ENCODE measurements around the gene MAP3K7. TPM values are rescaled to one million over a fixed set of nuclear protein-coding genes. Genes with fewer than 3 reads are reported as not detected.

Gene MAP3K7
- 23.1 and 35.7 TPM in 2 replicates for polyA plus RNA-seq (2011; rRNA removed)
- 17.4 and 18.8 TPM in 2 replicates for polyA minus RNA-seq (2011; rRNA and poly(A)+ RNA removed)

DNA sequence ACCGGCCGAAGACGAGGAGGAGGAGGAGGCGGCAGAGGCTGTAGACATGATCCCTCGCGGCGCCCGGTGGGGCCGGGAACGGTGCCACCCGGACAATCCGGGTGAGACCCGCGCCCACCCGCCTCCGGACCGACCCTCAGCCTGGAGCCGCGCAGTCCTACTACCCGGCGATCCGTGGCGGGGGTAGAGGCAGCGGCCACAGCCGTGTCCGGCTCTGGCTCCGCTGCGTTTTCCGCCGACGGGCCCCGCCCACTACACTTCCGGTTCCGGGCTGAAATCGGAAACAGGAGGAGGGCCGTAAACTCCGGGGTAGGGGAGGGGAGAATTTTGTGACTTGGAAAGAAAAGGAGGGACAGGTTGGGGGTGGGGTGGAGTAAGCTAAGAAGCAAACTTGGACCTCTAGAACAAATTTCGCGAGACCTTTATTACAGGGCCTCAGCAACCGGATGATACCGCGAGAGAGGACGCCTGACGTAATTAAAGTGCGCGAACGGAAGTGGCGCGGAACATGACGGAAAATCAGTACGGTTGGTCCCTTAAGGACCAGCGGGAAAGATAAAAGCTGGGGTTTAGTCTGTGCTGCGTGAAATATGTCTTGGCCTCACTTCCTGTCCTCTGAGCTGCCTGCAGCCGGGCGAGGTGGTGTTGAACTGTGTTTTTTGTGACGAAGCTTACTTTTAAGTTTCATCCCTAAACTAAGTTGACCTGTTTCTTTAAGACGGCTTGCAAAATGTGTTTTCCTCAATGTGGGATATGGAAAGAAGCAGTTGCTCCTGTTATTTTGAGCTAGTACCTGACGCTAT is at the start of gene MAP3K7:
Gene MAP3K7, minus strand, starts transcription at position 237 of the 803 bp plus-strand sequence. Its CDS starts 189 bp downstream, at position 48.
- peak within 1 kb of the TSS; percentile 99 for H3K4me3 ChIP-seq (ENCODE audit: low read depth, low read length)
- H3K27me3 ChIP-seq (ENCODE audit: control insufficient read depth, insufficient read depth, low read length): no peaks in the 10 kb centered on the region
- CTCF ChIA-PET: interaction anchor here (0.6 kb wide), 1 partner anchor 170 kb away, joined by 3 read pairs; no protein-coding TSS in a partner anchor
- no peaks in the 10 kb centered on the region for H3K36me3 ChIP-seq (ENCODE audit: control insufficient read depth, insufficient read depth, low read length)
- no peak for TF ChIP-seq CTCF (IDR thresholded peaks at IDR 0.05; ENCODE audit: insufficient read depth, low read depth, low read length)
- POLR2A ChIA-PET: no interaction called here
- DNase-seq (ENCODE audit: low read depth): peak; percentile 92

DNA sequence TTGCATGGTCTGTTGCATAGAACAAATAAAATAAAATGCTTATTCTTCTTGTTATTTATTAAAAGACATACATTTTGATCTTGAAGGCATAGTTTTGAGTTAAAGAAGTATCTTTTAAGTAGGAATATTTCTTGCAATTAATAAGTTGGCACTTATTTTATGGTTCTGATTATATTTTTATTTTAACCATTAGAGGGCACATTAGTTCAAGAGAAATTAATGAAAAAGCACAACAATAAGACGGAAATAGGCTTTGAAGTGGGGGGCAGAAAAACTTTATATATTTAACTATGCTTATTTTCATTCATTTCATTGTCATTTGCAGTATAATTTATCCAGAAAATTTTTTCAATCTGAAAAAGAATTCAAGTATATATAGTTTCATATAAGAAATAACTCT is 44.2 kb upstream of the MAP3K7 start:
- Histone ChIP-seq H3K36me3 (ENCODE audit: control insufficient read depth, insufficient read depth, low read length) (no peaks in the 10 kb centered on the region), H3K4me3 (ENCODE audit: low read depth, low read length) (no peak overlapping the region), H3K27me3 (ENCODE audit: control insufficient read depth, insufficient read depth, low read length) (no peaks in the 10 kb centered on the region)
- DNase-seq (ENCODE audit: low read depth): no peak
- CTCF ChIA-PET: no interaction called here
- no peak for TF ChIP-seq CTCF (IDR thresholded peaks at IDR 0.05; ENCODE audit: insufficient read depth, low read depth, low read length)
- POLR2A ChIA-PET: no interaction called here

- no peak for DNase-seq (ENCODE audit: low read depth)
- no peak for TF ChIP-seq CTCF (IDR thresholded peaks at IDR 0.05; ENCODE audit: insufficient read depth, low read depth, low read length)
- Histone ChIP-seq H3K4me3 (ENCODE audit: low read depth, low read length) (no peak overlapping the region), H3K36me3 (ENCODE audit: control insufficient read depth, insufficient read depth, low read length) (no peaks in the 10 kb centered on the region), H3K27me3 (ENCODE audit: control insufficient read depth, insufficient read depth, low read length) (no peaks in the 10 kb centered on the region)
- POLR2A ChIA-PET: no interaction called here
- CTCF ChIA-PET: no interaction called here
Measured at GRCh38 chr6:90621581-90621980, 34.7 kb upstream of the MAP3K7 start.

- ChIA-PET POLR2A (no interaction called here), CTCF (no interaction called here)
- H3K27me3 ChIP-seq (ENCODE audit: control insufficient read depth, insufficient read depth, low read length): no peaks in the 10 kb centered on the region
- no peak for TF ChIP-seq CTCF (IDR thresholded peaks at IDR 0.05; ENCODE audit: insufficient read depth, low read depth, low read length)
- no peaks in the 10 kb centered on the region for H3K36me3 ChIP-seq (ENCODE audit: control insufficient read depth, insufficient read depth, low read length)
- DNase-seq (ENCODE audit: low read depth): no peak
- H3K4me3 ChIP-seq (ENCODE audit: low read depth, low read length): no peak overlapping the region
Measured at GRCh38 chr6:90619221-90619620, 32.3 kb upstream of the MAP3K7 start.

DNA sequence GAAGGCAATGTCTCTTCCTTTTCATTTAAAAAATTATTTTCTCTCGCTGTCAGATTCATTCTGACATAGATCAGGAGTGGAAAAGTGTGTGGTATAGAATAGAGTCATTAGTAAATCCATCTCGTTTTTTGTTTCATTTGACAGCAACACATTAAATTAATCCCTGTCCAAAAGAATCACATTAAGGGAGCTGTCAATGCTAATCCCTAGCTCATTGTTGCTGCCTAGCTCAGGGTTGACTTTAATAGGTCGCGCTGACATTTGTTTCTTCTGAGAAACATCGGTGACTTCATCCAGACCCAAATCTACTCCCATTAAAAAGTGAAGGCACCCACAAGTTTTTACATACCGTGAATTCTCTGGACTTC is 25.4 kb upstream of the MAP3K7 start:
- ChIA-PET CTCF (interaction anchor here (1.0 kb wide), 1 partner anchor 12 kb away, joined by 3 read pairs; no protein-coding TSS in a partner anchor), POLR2A (interaction anchor here (0.7 kb wide), 1 partner anchor 774 kb away, joined by 3 read pairs; no protein-coding TSS in a partner anchor)
- no peak for DNase-seq (ENCODE audit: low read depth)
- peaks cover 15% of the 10 kb centered on the region for H3K27me3 ChIP-seq (ENCODE audit: control insufficient read depth, insufficient read depth, low read length)
- no peak for TF ChIP-seq CTCF (IDR thresholded peaks at IDR 0.05; ENCODE audit: insufficient read depth, low read depth, low read length)
- H3K4me3 ChIP-seq (ENCODE audit: low read depth, low read length): no peak overlapping the region
- H3K36me3 ChIP-seq (ENCODE audit: control insufficient read depth, insufficient read depth, low read length): no peaks in the 10 kb centered on the region

Data from BJ (cell line).